ENCODE data around the gene APBA1. TPM values are rescaled to one million over a fixed set of nuclear protein-coding genes. Genes with fewer than 3 reads are reported as not detected.

The APBA1 gene
- total and polyA plus RNA-seq, 2 of the 8 experiments (the other 6 are each of a cell fraction or from before 2014, with no cell fraction given): 0.36 to 0.60 TPM

DNA sequence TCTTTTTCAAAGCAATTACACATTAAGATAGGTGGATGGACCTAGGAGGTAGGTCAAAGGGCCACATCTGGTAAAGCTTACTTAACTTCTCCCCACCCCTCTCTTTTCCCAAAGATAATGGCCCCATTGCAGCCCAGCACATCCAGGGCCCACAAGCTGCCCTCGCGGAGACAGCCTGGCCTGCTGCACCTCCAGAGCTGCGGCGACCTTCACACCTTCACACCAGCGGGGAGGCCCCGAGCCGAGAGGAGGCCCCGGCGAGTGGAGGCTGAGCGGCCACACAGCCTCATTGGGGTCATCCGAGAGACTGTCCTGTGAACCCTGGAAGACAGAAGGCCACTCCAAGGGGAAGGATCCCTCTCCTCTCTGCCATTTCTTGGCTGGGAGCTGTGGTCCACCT lies 280.7 kb downstream of the APBA1 start (continued):
- no peak for TF ChIP-seq KDM5A (IDR thresholded peaks at IDR 0.05; ENCODE audit: low read length)

All from H1 (cell line).